ENCODE data around the gene CSH2.

- TF ChIP-seq POLR2AphosphoS5 (IDR thresholded peaks at IDR 0.05; ENCODE audit: low read depth) (no peak), CTCF (IDR thresholded peaks at IDR 0.05; ENCODE audit: insufficient read depth, low read length) (no peak), REST (IDR thresholded peaks at IDR 0.05; ENCODE audit: insufficient replicate concordance, low read depth) (no peak), SPI1 (IDR thresholded peaks at IDR 0.05; ENCODE audit: borderline replicate concordance, low read depth) (no peak)
These were observed 41.0 kb downstream of the CSH2 start for GRCh38 chr17:63832455-63832854.

Measured in HL-60 (cell line).